Measurements from ENCODE around the gene CALCOCO2.

- TF ChIP-seq REST (IDR thresholded peaks at IDR 0.05) (no peak), POLR2A (IDR thresholded peaks at IDR 0.05; ENCODE audit: low read length) (no peak), MAFK (IDR thresholded peaks at IDR 0.05; ENCODE audit: partially characterized antibody) (no peak)
Observed at GRCh38 chr17:48795444-48796162, 35.2 kb upstream of the CALCOCO2 start.

All from A549 (cell line).